Measurements from ENCODE around the gene CBY3.

The CBY3 gene

GRCh38 chr5:179680780-179681401, at the start of gene CBY3:
TSS of gene CBY3 (minus strand) at chr5:179681034. CDS start at chr5:179680918, 116 bp downstream.
- H3K4me3 ChIP-seq (ENCODE audit: low read depth, low read length) = no peak within 1 kb of the TSS
- DNase-seq (ENCODE audit: low read depth) = no peak
- TF ChIP-seq CTCF (IDR thresholded peaks at IDR 0.05; ENCODE audit: low read depth, low read length, missing control alignments) = no peak

DNA sequence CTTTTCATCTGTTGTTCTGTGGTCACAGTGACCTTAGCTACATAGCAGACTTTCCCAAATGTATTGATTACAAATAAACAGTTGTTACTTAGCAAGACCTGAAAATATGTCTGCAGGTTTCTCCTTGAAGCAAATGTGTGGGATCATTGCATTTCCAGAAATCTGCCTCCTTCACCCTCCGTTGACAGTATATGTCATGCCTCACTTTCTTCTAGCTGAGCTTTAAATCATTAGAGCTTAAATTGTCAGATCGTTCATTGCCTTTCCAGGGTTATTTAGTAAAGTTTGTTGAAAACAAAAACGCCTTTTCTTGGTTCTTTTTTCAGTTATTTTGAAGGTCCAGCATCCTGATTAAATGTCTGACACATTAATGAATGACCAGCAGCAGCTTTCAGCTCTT, 49.5 kb upstream of the CBY3 start:
- DNase-seq (ENCODE audit: low read depth) = no peak
- no peak for TF ChIP-seq CTCF (IDR thresholded peaks at IDR 0.05; ENCODE audit: low read depth, low read length, missing control alignments)
- H3K4me3 ChIP-seq (ENCODE audit: low read depth, low read length) = no peak overlapping the region

DNA sequence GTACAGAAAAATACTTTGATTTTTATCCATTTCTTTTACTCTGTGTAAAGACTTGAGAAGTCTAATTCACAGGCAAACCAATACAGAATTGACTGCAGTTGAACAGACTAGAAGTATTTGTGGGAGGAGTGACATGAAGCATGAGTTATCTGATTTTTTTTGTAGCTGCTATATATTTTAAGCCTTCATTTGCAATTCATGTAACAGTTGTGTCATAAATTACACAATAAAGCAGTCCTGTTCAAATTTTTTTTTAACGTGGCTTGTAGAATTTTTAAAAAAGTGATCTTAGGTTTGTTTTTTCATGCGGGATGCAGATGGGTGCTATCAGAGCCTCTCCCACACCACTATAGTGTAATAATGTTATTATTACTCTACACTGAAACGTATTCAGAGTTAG, 48.9 kb upstream of the CBY3 start:
- DNase-seq (ENCODE audit: low read depth) = no peak
- H3K4me3 ChIP-seq (ENCODE audit: low read depth, low read length) = no peak overlapping the region
- TF ChIP-seq CTCF (IDR thresholded peaks at IDR 0.05; ENCODE audit: low read depth, low read length, missing control alignments) = no peak

DNA sequence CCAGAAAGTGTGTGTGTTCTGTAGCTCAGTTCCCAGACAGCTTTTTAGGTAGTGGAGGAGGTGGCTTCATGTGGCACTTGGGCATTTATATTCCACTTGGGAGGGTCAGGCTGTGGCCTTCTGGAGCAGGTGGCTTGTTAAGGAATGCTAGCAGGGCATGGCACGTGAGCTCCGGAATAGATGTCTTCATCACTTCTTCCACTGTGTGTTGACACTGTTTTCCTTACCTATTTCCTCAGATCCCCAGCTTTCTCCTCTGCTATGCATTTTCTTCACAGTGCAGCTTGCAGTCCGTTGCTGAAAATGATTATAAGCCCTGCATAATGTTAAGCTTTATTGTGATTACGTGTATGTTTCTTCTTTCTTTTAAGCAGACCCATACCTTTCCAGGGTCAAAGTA, 48.5 kb upstream of the CBY3 start:
- H3K4me3 ChIP-seq (ENCODE audit: low read depth, low read length) = no peak overlapping the region
- DNase-seq (ENCODE audit: low read depth) = no peak
- no peak for TF ChIP-seq CTCF (IDR thresholded peaks at IDR 0.05; ENCODE audit: low read depth, low read length, missing control alignments)

GRCh38 chr5:179727106-179727505, 46.3 kb upstream of the CBY3 start:
- no peak for TF ChIP-seq CTCF (IDR thresholded peaks at IDR 0.05; ENCODE audit: low read depth, low read length, missing control alignments)
- DNase-seq (ENCODE audit: low read depth) = no peak
- no peak overlapping the region for H3K4me3 ChIP-seq (ENCODE audit: low read depth, low read length)

DNA sequence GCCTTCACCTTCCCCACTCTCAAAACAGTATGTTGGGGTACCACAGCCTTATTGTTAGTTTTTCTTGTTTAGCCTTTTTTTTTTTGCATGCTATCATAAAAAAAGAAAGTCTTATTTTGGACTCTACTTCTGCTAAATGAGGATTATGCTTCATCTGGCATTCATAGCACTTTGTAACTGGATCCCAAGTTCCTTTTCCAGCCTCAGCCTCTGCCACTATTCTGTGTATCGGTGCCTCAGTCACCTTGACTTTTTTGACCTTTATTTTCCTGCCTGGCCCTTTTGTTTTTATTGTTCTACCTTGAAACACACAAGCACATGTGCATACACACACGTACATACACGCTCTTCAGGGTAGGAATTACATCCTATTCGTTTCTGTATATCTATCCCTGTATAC, 43.3 kb upstream of the CBY3 start:
- TF ChIP-seq CTCF (IDR thresholded peaks at IDR 0.05; ENCODE audit: low read depth, low read length, missing control alignments) = no peak
- H3K4me3 ChIP-seq (ENCODE audit: low read depth, low read length) = no peak overlapping the region
- DNase-seq (ENCODE audit: low read depth) = no peak

GRCh38 chr5:179720222-179720621, 39.4 kb upstream of the CBY3 start:
- no peak overlapping the region for H3K4me3 ChIP-seq (ENCODE audit: low read depth, low read length)
- no peak for TF ChIP-seq CTCF (IDR thresholded peaks at IDR 0.05; ENCODE audit: low read depth, low read length, missing control alignments)
- DNase-seq (ENCODE audit: low read depth) = no peak
